Measurements from ENCODE around the gene CACNA1I.

DNA sequence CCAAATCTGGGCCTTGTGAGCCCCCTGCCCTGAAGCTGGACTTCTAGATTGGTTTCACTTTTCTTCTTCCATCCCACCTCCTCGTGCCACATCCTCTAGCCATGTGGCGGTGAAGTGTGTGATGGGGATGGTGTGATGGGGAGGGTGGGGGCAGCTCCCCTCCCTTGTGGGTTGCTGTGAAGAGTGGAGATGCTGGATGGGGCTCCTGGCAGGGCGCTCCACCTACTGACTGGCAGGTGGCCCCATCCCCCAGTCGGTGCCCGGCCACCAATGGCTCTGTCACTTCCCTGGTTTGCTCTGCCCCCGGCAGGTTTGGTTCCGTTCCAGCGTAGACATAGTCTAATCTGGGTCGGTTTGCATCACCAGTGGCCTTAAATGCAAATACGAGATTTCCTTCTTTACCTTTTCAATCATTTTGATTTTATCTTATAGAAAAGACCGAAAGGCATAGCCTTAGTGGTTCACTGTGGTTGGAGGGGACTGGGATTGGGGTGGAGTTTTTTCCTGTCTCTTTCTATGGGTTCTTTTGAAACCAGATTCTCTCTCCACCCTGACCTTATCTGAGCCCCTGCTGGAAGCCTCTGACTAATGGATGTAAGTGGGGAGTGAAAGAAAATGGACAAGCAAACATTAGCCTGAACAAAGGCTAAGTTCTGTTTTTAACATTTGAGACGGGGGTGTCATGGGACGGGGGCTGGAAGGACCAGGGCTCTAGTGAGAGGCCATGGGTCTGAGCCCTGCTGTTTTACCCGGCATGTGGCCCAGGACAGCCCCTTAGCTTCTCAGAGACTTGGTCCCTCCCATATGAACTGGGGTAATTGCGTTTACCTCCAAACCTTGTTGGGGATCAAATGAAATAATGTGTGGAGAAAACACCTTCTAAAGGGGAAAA lies 149.3 kb downstream of the CACNA1I start:
- TF ChIP-seq, protein P1, sequence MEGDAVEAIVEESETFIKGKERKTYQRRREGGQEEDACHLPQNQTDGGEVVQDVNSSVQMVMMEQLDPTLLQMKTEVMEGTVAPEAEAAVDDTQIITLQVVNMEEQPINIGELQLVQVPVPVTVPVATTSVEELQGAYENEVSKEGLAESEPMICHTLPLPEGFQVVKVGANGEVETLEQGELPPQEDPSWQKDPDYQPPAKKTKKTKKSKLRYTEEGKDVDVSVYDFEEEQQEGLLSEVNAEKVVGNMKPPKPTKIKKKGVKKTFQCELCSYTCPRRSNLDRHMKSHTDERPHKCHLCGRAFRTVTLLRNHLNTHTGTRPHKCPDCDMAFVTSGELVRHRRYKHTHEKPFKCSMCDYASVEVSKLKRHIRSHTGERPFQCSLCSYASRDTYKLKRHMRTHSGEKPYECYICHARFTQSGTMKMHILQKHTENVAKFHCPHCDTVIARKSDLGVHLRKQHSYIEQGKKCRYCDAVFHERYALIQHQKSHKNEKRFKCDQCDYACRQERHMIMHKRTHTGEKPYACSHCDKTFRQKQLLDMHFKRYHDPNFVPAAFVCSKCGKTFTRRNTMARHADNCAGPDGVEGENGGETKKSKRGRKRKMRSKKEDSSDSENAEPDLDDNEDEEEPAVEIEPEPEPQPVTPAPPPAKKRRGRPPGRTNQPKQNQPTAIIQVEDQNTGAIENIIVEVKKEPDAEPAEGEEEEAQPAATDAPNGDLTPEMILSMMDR (IDR thresholded peaks at IDR 0.05; ENCODE audit: low read depth, low read length) = no peak
- TF ChIP-seq POLR2A (IDR thresholded peaks at IDR 0.05; ENCODE audit: extremely low read depth, insufficient read length) = no peak
- TF ChIP-seq, protein P2, sequence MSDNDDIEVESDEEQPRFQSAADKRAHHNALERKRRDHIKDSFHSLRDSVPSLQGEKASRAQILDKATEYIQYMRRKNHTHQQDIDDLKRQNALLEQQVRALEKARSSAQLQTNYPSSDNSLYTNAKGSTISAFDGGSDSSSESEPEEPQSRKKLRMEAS (IDR thresholded peaks at IDR 0.05; ENCODE audit: low read depth, low read length) = no peak
